HG03280 (cell line): ENCODE results near the gene DUSP12.
A peak's percentile ranks its signal among the peaks of the same experiment; 100 is the strongest.
"Not testable (repeated sequence)": the region's sequence is repeated elsewhere in the genome, so short reads cannot be mapped to it uniquely, and the experiment has no call there.

Experiments used
- ATAC-seq: cut with Tn5 transposase; IDR thresholded peaks from one replicate; pipeline ENCODE4 v1.9.1; 2021; ENCODE audit warnings: mild to moderate bottlenecking, moderate library complexity; ENCODE audit not compliant: unreplicated experiment

DUSP12 gene, protein sequence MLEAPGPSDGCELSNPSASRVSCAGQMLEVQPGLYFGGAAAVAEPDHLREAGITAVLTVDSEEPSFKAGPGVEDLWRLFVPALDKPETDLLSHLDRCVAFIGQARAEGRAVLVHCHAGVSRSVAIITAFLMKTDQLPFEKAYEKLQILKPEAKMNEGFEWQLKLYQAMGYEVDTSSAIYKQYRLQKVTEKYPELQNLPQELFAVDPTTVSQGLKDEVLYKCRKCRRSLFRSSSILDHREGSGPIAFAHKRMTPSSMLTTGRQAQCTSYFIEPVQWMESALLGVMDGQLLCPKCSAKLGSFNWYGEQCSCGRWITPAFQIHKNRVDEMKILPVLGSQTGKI

DNA sequence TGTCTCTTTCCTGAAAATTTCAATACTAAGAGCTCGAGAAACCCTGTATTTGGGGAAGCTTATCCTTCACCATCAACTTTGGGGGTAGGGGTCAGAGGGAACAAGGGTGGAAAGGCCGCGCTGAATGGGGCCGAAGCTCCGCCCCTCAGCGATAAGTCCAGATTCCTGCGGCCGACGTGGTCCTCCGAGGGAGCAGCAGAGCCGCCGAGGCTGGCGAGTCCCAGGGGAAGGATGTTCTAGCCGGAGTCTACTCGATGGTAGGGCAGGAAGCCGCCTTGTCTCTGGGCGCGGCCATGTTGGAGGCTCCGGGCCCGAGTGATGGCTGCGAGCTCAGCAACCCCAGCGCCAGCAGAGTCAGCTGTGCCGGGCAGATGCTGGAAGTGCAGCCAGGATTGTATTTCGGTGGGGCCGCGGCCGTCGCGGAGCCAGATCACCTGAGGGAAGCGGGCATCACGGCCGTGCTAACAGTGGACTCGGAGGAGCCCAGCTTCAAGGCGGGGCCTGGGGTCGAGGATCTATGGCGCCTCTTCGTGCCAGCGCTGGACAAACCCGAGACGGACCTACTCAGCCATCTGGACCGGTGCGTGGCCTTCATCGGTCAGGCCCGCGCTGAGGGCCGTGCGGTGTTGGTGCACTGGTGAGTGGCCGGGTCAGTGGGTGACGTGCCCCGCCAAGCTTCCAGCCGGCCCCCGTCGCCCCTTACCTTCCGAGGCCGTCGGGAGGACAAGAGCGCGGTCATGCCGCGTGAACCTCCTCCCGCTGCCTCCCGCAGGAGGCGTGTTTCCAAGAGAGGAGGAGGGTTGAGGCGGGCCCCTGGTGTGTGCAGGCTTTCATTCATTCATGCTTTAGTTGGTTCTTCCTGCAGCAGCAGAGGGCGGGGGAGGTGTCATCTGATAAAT is at the start of gene DUSP12:
Gene DUSP12 (plus strand): TSS at position 278 of the 899 bp plus-strand sequence. CDS start 16 bp downstream, at position 294.
- ATAC-seq: peak; percentile 97

DNA sequence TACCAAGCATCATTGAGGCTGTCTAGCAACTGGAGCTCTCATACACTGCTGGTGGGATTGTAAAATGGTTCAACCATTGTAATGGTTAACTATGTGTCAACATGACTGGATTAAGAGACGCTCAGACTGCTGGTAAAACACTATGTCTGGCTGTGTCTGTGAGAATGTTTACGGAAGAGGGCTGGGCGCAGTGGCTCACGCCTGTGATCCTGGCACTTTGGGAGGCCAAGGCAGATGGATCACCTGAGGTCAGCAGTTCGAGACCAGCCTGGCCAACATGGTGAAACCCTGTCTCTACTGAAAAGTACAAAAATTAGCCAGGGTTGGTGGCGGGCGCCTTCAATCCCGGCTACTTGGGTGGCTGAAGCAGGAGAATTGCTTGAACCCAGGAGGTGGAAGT is 47.3 kb upstream of the DUSP12 start:
- ATAC-seq: no peak

DNA sequence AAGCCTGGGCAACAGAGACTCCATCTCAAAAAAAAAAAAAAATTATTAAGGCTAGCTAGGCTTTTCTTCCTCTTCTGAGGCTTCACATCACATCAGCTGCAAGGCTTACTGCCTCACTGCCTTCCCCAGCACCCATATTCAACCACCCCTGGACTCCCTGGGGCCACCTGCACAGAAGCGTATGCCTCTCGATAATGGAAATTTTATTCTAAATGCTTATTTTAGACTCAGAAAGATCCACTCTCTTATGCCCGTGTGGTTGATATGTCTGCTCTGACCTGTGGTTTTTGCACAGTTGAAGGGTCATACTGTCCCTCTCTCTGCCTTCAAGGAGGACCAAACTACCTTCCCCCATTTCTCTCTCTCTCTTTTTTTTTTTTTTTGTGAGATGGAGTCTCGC is 44.0 kb upstream of the DUSP12 start:
- ATAC-seq: no peak

DNA sequence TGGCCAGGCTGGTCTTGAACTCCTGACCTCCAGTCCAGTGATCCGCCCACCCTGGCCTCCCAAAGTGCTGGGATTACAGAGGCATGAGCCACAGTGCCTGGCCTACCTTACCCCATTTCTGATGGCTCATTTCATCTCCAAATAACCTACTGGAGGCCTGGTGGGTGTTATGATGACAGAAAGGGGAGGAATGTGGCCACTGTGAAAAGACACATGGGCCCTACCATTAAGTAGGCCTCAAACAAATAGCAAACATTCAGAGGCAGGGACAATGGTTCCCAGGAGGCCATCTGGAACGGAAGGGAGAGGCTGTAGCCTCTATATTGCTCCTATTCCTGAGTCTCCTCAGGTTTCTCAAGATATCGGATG is 43.5 kb upstream of the DUSP12 start:
- ATAC-seq: no peak

DNA sequence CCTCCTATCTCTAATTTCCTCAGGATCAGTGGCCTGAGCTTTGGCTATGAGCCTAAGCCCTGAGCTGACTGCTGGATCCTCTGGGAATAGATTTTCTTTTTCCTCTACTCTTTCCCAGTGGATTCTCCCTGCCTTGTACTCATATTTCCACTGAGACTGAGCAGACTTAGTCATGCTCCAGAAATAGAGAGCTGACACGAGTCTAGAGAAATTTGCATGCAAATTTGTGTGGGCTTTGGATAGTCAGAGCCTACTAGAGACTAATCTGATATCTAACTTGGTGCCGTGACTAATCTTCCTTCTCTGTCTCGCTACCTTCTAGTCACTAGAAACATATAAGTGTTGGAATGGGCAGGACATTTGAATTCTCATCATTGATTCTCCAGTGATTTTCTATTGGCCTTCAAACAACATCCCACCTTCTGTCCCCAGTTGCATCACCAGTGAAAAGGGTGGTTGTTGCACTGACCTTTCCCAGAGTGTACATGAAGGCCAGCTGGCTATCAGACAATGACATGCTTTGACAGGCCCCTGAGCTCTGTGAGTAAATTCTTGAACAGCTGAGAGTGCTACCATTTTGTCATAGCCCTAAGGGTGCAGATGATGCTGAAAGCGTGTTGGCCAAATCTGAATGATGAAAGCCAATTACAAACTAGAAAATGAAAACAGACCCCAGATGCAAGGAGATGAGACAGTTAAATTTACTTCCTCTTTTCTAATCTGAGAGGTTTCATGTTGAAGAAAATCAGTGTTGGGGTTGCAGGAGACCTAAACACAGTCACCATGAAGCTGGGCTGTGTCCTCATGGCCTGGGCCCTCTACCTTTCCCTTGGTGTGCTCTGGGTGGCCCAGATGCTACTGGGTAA is 42.9 kb upstream of the DUSP12 start, which contains the start of gene FCRLA:
Gene FCRLA (plus strand): TSS at position 748 of the 866 bp plus-strand sequence. CDS start 36 bp downstream, at position 784.
- peak; percentile 65 for ATAC-seq

DNA sequence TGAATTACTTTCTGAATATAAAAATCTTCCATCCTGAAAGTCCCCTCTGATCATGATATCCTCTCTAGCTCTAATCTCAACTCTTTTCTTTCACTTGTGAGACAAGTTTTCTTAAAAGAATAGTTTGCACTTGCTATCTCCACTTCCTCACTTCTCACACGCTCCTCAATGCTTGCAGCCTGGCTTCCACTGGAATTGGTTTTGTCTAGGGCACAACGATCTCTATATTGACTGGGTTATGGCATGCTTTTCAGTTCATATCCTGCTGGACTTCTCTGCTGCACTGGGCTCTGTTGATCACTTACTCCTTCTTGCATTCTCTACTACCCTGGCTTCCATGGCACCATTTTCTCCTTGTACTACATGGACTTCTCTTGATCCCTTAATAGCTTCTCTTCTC is 42.1 kb upstream of the DUSP12 start:
- no peak for ATAC-seq

DNA sequence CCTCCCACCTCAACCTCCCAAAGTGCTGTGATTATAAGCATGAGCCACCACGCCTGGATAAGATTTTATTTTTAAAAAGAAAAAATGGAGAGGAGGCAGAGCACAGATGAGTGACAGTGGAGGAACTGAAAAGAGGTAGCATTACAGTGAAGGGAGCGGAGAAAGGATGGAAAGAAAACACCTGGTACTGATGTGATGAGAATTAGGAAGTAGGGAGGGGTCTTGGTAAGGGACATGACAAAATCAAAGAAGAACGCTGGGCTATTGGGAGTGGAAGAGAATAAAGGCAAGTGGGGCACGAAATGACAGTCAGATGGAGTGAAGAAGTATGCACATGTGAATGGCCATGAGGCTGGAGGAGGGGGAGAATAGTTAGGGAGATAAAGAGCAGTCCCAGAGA is 40.2 kb upstream of the DUSP12 start:
- ATAC-seq: no peak

DNA sequence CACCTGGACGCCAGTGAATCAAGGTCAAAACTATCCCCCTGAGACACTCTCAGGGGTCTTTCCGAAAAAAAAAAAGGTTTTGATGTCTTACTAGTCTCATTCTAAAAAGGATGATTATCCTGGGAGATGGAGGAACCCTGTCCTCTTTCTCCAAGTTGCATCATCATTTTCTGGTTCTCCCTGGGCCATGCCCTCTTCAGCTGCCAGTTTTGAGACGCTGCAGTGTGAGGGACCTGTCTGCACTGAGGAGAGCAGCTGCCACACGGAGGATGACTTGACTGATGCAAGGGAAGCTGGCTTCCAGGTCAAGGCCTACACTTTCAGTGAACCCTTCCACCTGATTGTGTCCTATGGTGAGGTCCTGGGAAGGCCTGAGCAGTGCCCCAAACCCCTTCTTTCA is 39.0 kb upstream of the DUSP12 start:
- ATAC-seq: no peak

DNA sequence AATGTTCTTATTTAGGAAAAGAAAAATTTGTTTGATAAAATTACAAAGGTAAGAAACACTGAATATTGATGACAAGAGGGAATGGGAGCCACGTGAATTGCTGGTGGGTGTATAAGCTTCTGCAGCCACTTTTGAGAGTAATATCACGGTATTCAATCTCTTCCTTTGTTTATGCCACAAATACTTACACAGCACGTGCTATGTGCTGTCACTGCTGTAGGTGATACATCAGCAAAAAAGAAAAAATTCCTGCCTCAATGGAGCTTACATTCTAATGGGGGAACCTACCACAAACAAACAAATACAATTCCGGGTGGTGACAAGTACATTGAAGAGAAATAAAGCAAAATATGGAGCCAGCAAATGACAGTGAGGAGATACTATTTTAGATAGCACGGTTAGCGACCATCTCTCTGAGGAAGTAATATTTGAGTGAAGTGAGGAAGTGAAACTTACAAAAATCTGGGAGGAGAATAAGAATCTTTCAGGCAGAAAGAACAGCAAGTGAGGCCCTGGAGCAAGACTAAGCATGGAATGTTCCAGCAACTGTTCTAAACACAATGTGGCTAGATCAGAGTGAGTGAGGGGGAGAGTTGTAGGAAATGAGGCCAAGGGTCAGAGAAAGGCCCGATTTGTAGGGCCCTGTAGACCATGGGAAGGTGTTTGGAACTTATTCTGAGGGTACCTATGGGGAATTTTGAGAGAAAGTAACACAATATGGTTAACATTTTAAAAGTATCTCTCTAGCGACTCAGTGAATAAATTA is 30.8 kb upstream of the DUSP12 start:
- no peak for ATAC-seq

DNA sequence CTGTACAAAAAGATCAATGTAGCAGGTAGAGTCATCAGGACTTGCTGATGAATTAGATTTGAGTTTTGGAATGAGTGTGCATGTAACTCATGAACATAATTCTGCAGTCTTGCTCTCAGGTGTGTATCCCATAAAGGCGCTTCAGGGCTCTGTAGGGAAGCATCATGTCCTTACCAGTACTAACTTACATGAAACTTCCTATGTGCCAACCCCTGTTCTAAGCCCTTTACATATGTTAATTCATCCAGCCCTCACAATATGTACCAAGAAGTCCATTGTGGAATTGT is 30.3 kb upstream of the DUSP12 start:
- ATAC-seq: no peak

DNA sequence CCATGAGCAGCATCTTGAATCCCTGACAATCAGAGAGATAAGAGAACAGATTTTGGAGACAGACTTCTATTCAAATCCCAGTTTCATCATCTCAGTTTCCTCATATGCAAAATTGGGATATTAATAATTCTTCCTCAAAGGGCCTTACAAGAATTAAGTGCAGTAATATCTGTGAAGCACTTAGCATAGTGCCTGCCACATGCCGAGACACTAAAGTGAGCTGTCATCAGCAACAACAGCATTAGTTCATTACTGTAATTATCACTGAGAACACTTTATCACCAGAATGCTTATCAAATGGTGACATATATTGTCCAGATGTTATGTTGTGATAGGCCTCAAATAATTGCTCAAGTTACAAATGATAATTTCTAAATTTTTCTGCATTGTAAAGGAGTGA is 29.2 kb upstream of the DUSP12 start:
- ATAC-seq: no peak

DNA sequence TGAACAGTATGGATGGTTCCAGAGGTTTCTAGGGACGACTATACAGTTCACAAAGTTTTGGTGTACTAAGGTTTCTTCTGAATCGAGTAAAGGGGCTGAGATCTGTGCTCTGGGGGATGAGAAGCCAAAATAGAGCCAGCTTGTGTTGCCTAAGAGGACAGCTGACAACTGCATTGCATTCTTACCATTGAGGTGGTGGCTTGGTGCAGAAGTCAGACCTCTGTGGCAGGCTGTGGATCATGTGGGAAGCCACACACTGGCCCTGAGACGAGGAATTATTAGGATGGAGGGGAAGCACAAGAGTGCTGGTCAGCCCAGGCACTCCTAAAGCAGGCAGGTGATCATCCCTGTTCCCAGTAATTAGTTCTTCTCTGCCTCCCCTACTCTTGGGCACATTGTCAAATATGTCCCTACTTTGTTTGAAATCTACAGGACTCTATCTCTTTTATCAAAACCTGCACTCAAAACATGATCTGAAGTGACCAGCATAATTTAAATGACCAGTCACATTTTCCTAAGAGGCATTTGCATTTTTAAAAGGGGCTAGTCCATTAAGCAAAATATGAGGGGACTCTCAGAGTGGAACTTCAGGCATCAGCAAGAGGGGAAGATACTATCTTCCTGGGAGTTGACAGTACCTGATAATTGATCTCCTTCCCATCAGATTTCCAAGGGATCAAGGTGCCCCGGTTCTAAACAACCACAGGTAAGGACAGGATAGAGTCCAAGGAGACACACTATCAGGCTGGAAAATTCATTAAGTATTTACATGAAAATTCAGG is 28.4 kb upstream of the DUSP12 start, which contains the start of gene FCRLB:
Gene FCRLB (plus strand): TSS at position 589 of the 782 bp plus-strand sequence. CDS start 1,129 bp downstream, outside the sequence.
- ATAC-seq: no peak

DNA sequence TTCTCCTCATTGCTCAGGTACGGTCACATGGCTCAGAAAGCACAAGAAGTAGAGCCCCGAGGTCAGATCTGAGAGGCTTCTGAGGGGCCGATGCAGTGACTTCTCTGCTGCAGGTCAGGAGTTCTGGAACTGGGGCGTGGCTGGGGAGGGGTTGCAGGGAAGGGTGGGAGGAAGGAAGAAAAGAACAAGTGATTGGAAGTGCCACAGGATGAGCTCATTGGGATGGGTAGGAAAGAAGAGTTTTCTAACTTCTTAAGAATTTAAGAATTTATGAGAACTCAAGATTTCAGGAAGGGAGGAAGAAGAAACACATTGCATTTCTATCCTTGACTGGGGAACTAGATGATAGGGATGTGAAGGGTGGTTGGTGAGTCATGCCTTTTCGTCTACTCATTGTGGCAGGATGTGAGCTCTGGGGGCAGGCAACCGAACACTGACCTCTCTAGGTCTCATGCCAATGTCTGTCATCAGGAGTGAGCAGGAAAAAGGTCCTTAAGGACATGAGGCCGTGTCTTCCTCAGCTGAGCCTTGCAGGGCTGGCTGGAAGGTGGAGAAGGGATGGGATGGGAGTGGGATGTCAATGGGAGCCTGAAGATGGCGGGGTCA is 27.7 kb upstream of the DUSP12 start:
- no peak for ATAC-seq

DNA sequence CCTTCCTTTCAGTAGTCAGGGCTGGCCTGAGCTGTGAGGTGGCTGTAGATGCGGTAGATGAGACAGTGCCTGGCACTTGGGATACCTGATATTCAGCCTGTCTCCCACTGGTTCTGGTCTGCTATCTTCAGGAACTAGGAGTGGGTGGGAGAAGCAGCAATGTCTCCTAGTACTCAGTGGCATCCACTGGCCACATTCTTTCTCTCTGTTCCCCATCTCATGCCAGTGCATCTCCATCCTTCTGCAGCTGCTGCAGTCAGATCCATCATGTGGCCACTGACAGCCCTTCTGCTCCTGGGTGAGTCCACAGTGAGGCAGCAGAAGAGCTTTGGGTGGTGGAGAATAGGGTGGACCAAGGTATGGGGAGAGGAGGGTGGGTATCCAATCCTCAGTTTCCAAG is 27.2 kb upstream of the DUSP12 start:
- ATAC-seq: no peak

DNA sequence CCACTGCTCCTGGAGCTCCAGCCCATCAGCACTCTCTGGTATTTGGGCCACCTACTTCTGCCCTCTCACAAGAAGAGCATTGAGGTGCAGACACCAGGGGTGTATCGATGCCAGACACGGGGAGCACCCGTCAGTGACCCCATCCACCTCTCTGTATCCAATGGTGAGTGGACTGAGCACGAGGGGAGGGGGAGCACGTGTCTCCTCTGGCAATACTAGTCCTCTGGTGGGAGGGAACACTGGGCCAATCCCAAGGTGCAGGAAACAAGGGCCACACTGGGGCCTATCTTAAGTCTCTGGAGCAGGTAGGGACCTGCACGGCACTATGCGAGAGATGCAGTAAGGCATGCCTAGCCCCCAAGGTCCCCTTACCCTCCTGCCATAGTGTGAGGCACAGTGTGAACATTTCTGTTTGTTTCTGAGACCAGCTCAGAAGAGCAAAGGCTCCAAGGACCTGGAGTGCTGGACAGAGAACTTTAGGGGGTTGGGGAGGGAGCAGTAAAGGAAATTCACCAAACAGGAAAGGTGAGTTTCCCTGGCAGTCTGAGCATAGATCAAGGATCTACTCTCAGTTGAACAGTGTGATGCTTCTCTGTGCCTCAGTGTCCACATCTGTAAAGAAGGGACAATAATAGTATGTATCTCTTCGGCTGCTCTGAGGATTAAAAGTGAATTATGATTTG is 26.0 kb upstream of the DUSP12 start:
- ATAC-seq: no peak

DNA sequence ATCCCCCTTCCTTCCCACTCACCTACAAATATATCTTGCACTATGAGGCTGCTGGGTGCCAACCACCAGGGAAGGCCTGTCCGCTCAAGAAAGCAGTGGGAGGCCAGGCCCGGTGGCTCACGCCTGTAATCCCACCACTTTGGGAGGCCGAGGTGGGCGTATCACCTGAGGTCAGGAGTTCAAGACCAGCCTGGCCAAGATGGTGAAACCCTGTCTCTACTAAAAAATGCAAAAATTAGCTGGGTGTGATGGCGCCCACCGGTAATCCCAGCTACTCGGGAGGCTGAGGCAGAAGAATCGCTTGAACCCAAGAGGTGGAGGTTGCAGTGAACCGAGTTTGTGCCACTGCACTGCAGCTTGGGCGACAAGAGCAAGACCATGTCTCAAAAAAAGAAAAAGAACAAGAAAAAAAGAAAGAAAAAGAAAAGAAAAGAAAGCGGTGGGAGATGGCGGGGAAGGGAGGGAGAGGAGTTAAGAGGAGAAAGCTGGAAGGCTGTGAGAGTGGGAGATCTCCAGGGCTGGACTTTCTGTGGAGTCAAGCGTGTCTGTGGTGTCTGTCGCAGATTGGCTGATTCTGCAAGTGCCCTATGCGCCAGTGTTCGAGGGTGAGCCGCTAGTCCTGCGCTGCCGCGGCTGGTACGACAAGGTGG is 24.2 kb upstream of the DUSP12 start:
- ATAC-seq: not testable (repeated sequence)

DNA sequence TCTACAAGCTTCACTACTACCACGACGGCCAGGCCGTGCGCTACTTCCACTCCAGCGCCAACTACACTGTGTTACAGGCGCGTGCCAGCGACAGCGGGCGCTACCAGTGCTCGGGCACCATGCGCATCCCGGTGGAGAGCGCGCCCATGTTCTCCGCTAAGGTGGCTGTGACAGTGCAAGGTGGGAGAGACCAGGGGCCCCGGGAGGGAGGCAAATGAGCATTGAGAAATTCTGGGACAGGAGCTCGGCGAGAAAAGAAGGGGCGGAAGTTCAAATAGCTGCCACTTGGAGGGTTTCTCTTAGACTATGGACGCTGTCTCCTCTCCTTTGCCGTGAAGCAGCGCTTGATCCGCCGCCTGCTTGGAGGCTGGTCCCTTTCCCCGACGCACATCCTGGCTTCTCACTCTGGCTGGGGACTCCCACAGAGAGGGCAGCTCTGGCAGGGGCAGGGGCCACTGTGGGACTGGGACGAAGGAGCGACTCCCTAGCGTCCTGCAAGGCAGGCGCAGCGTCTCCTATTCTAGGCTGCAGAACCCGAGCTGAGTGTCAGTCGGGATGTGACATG is 23.6 kb upstream of the DUSP12 start:
- ATAC-seq: peak; percentile 22
